Measurements from ENCODE around the gene REXO1. TPM values are rescaled to one million over a fixed set of nuclear protein-coding genes. Genes with fewer than 3 reads are reported as not detected.

REXO1 gene
- total RNA-seq, 3 donors from 2014 or later (not counting 1 experiment from before 2014, with no cell fraction given): 90.7 to 91.7 (median 91.5) TPM

DNA sequence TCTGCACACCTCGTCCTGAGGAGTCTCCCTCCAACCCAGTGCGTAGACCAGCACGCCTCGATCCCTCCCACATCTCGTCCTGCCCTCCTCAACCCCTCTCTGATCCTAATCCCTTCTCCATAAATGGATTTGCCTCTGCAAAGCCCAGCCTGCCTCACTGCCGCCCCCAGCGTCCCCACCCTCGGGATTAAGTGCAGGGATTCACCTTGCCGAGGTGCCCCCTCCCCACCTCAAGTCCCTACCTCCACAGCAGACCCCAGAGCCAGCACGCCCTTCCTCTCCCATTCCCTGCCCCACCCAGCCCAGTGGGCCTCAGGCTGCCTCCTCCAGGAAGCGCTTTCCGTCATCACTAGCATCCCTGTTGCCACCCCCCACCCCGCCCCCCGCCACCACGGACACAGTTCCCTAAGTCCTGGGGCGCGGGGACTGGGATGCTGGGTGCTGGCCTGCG is 11.1 kb upstream of the REXO1 start:
- H3K4me3 Mint-ChIP-seq: no peak overlapping the region
- Histone ChIP-seq H3K4me3 (ENCODE audit: low read length) (no peak overlapping the region), H3K36me3 (ENCODE audit: control insufficient read depth, insufficient read depth, low read length) (no peaks in the 10 kb centered on the region), H3K4me1 (ENCODE audit: control insufficient read depth, insufficient read depth, low read length) (peaks cover 78% of the 10 kb centered on the region), H3K27ac (ENCODE audit: low read length) (no peak overlapping the region), H3K9me3 (ENCODE audit: control insufficient read depth, insufficient read depth, low read length) (no peaks in the 10 kb centered on the region), H3K27me3 (ENCODE audit: control insufficient read depth, insufficient read depth, low read length) (no peaks in the 10 kb centered on the region)
- H3K27me3 Mint-ChIP-seq (ENCODE audit: low read depth in 2 of 2): no peaks in the 10 kb centered on the region
- peaks cover 26 to 50% of the 10 kb centered on the region in 2 donors for H3K4me1 Mint-ChIP-seq
- intact Hi-C loops (cut with micrococcal nuclease): no loop called here
- WGBS (ENCODE audit: insufficient coverage): 79% methylated on average over 18 of the region's 18 CpGs
- ATAC-seq: no peak
- no peaks in the 10 kb centered on the region for H3K36me3 Mint-ChIP-seq
- peak overlapping the region in 1 of 2 donors; percentile 80 for H3K27ac Mint-ChIP-seq
- no peaks in the 10 kb centered on the region for H3K9me3 Mint-ChIP-seq
- peak in 1 of 2 donors; percentile 28 for DNase-seq
- TF ChIP-seq, protein P1, sequence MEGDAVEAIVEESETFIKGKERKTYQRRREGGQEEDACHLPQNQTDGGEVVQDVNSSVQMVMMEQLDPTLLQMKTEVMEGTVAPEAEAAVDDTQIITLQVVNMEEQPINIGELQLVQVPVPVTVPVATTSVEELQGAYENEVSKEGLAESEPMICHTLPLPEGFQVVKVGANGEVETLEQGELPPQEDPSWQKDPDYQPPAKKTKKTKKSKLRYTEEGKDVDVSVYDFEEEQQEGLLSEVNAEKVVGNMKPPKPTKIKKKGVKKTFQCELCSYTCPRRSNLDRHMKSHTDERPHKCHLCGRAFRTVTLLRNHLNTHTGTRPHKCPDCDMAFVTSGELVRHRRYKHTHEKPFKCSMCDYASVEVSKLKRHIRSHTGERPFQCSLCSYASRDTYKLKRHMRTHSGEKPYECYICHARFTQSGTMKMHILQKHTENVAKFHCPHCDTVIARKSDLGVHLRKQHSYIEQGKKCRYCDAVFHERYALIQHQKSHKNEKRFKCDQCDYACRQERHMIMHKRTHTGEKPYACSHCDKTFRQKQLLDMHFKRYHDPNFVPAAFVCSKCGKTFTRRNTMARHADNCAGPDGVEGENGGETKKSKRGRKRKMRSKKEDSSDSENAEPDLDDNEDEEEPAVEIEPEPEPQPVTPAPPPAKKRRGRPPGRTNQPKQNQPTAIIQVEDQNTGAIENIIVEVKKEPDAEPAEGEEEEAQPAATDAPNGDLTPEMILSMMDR (IDR thresholded peaks at IDR 0.05): no peak

DNA sequence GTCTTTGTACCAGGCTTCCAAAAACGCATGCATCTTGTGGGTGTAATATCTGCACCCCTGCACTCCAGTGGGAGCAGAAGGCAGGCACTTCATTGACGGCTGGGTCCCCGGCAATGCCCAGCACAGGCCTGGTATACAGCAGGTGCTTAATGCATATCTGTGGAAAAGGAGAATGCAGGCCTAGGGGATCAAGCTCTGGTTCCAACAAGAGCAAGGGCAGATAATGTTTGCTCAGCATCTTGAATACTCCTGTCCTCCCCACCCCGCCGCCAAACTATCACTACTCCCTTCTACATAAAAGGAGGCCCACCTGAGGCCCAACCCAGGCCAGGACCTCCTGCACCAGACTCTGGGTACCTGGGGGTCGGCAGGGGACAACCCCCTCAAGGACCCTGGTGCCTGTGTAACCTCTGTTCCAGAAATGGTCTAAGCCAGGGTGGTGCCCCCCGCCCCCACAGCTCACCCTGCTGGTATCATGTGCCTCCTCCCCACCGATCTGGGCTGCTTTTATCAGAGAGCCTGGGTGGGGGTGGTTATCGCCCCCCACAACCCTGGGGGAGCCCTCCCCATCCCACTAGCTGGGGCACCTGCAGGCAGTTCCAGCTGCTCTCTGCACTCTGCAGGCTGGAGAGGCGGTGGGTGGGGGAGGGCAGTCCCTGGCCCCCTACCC is 10.3 kb upstream of the REXO1 start:
- DNase-seq (peak in 1 of 2 donors; percentile 32), ATAC-seq (no peak)
- peaks cover 27 to 51% of the 10 kb centered on the region in 2 donors for H3K4me1 Mint-ChIP-seq
- Histone ChIP-seq H3K27ac (ENCODE audit: low read length) (no peak overlapping the region), H3K27me3 (ENCODE audit: control insufficient read depth, insufficient read depth, low read length) (no peaks in the 10 kb centered on the region), H3K4me1 (ENCODE audit: control insufficient read depth, insufficient read depth, low read length) (peaks cover 86% of the 10 kb centered on the region), H3K9me3 (ENCODE audit: control insufficient read depth, insufficient read depth, low read length) (no peaks in the 10 kb centered on the region), H3K4me3 (ENCODE audit: low read length) (no peak overlapping the region), H3K36me3 (ENCODE audit: control insufficient read depth, insufficient read depth, low read length) (no peaks in the 10 kb centered on the region)
- H3K36me3 Mint-ChIP-seq: no peaks in the 10 kb centered on the region
- TF ChIP-seq, protein P1 (IDR thresholded peaks at IDR 0.05): no peak
- WGBS (ENCODE audit: insufficient coverage): 73% methylated on average over 7 of the region's 10 CpGs
- intact Hi-C loops (cut with micrococcal nuclease): no loop called here
- peak overlapping the region; percentile 28 for H3K4me3 Mint-ChIP-seq
- H3K27ac Mint-ChIP-seq: peak overlapping the region in 1 of 2 donors; percentile 80
- H3K27me3 Mint-ChIP-seq (ENCODE audit: low read depth in 2 of 2): no peaks in the 10 kb centered on the region
- H3K9me3 Mint-ChIP-seq: no peaks in the 10 kb centered on the region

DNA sequence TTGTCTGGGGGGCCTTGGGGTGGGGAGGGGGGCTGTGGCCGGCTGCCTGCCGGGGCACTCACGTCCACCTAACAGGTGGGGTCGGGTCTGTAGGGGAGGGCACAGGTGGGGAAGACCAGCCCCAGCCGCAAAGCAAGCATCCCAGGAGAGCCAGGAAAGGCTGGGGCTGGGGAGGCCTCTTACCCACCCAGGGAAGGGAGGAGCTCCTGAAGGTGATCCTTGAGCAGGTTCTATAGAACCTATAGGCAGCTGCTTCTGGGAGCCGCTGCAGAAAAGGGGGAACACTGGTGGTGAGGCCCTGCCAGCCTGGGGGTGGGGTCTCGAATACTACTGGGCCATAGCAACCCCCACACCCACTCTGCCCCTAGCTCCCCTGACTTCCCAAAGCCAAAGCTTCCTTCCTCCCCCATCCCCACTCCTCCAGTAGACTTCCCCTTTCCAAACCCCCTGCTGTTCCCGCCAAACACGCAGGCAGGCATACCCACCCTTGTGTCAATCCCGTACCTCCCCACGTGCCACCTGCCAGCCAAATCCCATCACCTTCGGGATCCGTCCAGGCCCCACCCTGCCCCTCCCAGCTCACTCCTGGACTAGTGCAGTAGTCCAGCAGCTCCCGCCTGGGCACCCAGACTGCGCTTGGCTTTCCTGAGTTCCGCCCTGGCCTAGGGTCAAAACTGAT is 9.5 kb upstream of the REXO1 start:
- intact Hi-C loops (cut with micrococcal nuclease): no loop called here
- ATAC-seq (no peak), DNase-seq (peak in 1 of 2 donors; percentile 20)
- peak overlapping the region; percentile 28 for H3K4me3 Mint-ChIP-seq
- Histone ChIP-seq H3K27ac (ENCODE audit: low read length) (peak overlapping the region; percentile 66), H3K9me3 (ENCODE audit: control insufficient read depth, insufficient read depth, low read length) (no peaks in the 10 kb centered on the region), H3K27me3 (ENCODE audit: control insufficient read depth, insufficient read depth, low read length) (no peaks in the 10 kb centered on the region), H3K4me1 (ENCODE audit: control insufficient read depth, insufficient read depth, low read length) (peaks cover 93% of the 10 kb centered on the region), H3K36me3 (ENCODE audit: control insufficient read depth, insufficient read depth, low read length) (no peaks in the 10 kb centered on the region), H3K4me3 (ENCODE audit: low read length) (peak overlapping the region; percentile 15)
- H3K27ac Mint-ChIP-seq: peak overlapping the region in 1 of 2 donors; percentile 88
- WGBS (ENCODE audit: insufficient coverage): 62% methylated on average over 16 of the region's 16 CpGs
- H3K9me3 Mint-ChIP-seq: no peaks in the 10 kb centered on the region
- no peaks in the 10 kb centered on the region for H3K36me3 Mint-ChIP-seq
- no peaks in the 10 kb centered on the region for H3K27me3 Mint-ChIP-seq (ENCODE audit: low read depth in 2 of 2)
- TF ChIP-seq, protein P1 (IDR thresholded peaks at IDR 0.05): no peak
- H3K4me1 Mint-ChIP-seq: peaks cover 32 to 58% of the 10 kb centered on the region in 2 donors
